ENCODE results near the gene LRRK1. TPM values are rescaled to one million over a fixed set of nuclear protein-coding genes. Genes with fewer than 3 reads are reported as not detected.

The LRRK1 gene
- total RNA-seq, 3 donors from 2014 or later (not counting 1 experiment from before 2014, with no cell fraction given): 1.2 to 5.5 (median 3.2) TPM

DNA sequence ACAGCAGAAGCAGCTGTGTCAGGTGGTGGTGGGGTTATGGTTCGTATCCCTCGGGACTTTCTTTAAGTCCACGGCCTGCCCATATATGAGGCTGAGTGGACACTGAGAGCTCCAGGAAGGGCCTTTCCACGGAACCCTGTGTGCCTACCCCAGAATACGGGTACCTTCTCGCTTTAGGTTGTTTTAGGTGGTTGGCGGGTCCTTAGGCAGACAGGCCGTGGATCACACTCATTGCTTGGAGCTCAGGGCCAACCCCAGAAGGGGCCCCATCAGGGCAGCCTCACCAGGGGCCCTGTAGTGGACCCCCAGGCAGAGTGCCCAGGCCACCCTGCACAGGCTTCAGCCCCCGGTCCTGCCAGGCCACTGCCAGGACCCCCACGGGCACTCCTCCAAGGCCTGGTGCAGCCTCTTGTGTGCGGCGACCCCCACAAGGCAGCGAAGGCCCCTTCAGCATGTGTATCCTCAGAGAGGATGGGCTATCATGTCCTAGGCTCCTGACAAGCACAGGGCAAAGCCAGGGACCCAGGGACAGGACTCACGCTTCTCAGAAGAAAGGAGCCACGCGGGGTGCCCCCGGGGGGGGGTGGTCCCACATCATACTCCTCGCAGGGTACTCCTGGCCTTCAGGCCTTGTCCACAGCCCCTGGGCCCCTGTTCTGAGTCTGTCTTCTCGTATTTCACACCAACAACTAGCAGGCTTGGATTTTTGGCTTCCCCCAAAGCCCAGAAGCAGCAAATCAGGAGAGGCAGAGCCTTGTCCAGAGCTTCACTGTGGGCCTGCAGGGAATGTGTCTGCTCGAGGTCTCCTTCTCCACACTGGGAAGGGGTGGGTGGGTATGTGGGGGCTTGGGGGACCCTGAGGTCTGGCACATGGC is 93.4 kb downstream of the LRRK1 start:
- H3K4me3 ChIP-seq (ENCODE audit: low read length): no peak overlapping the region
- H3K27ac ChIP-seq (ENCODE audit: low read length): no peak overlapping the region
- H3K27me3 ChIP-seq (ENCODE audit: control insufficient read depth, insufficient read depth, low read length): no peaks in the 10 kb centered on the region
- H3K36me3 ChIP-seq (ENCODE audit: control insufficient read depth, insufficient read depth, low read length): no peaks in the 10 kb centered on the region
- DNase-seq (no peak), ATAC-seq (no peak)
- no peaks in the 10 kb centered on the region for H3K9me3 Mint-ChIP-seq
- no peaks in the 10 kb centered on the region for H3K27me3 Mint-ChIP-seq (ENCODE audit: low read depth in 2 of 2)
- peaks cover 11 to 12% of the 10 kb centered on the region in 2 donors for H3K4me1 Mint-ChIP-seq
- intact Hi-C loops (cut with micrococcal nuclease): no loop called here
- no peaks in the 10 kb centered on the region for H3K9me3 ChIP-seq (ENCODE audit: control insufficient read depth, insufficient read depth, low read length)
- TF ChIP-seq, protein P1, sequence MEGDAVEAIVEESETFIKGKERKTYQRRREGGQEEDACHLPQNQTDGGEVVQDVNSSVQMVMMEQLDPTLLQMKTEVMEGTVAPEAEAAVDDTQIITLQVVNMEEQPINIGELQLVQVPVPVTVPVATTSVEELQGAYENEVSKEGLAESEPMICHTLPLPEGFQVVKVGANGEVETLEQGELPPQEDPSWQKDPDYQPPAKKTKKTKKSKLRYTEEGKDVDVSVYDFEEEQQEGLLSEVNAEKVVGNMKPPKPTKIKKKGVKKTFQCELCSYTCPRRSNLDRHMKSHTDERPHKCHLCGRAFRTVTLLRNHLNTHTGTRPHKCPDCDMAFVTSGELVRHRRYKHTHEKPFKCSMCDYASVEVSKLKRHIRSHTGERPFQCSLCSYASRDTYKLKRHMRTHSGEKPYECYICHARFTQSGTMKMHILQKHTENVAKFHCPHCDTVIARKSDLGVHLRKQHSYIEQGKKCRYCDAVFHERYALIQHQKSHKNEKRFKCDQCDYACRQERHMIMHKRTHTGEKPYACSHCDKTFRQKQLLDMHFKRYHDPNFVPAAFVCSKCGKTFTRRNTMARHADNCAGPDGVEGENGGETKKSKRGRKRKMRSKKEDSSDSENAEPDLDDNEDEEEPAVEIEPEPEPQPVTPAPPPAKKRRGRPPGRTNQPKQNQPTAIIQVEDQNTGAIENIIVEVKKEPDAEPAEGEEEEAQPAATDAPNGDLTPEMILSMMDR (IDR thresholded peaks at IDR 0.05): no peak
- H3K4me3 Mint-ChIP-seq: no peak overlapping the region
- no peaks in the 10 kb centered on the region for H3K36me3 Mint-ChIP-seq
- 92% methylated on average over 20 of the region's 20 CpGs for WGBS (ENCODE audit: insufficient coverage)
- H3K27ac Mint-ChIP-seq: no peak overlapping the region
- H3K4me1 ChIP-seq (ENCODE audit: control insufficient read depth, insufficient read depth, low read length): peaks cover 14% of the 10 kb centered on the region

DNA sequence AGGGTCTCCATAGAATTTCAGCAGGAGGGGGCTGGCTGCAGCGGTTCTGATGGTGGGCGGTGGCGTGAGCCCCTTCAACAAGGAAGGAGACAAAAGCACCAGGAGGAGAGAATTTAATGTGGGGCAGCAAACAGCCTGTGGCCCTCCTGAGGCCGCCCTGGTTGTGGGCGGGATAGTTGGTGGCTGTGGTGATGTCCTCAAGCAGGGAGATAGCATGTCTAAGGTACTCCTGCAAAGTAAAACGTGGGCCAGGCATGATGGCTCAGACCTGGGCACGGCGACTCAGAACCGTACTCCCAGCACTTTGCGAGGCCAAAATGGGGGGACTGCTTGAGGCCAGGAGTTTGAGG is 94.0 kb downstream of the LRRK1 start:
- Mint-ChIP-seq H3K27ac (no peak overlapping the region), H3K36me3 (no peaks in the 10 kb centered on the region), H3K4me3 (no peak overlapping the region), H3K4me1 (peaks cover 6 to 7% of the 10 kb centered on the region in 2 donors), H3K9me3 (no peaks in the 10 kb centered on the region), H3K27me3 (ENCODE audit: low read depth in 2 of 2) (no peaks in the 10 kb centered on the region)
- Histone ChIP-seq H3K9me3 (ENCODE audit: control insufficient read depth, insufficient read depth, low read length) (no peaks in the 10 kb centered on the region), H3K27ac (ENCODE audit: low read length) (no peak overlapping the region), H3K36me3 (ENCODE audit: control insufficient read depth, insufficient read depth, low read length) (no peaks in the 10 kb centered on the region), H3K4me1 (ENCODE audit: control insufficient read depth, insufficient read depth, low read length) (peaks cover 8% of the 10 kb centered on the region), H3K4me3 (ENCODE audit: low read length) (no peak overlapping the region), H3K27me3 (ENCODE audit: control insufficient read depth, insufficient read depth, low read length) (no peaks in the 10 kb centered on the region)
- 90% methylated on average over 10 of the region's 10 CpGs for WGBS (ENCODE audit: insufficient coverage)
- ATAC-seq (no peak), DNase-seq (no peak)
- intact Hi-C loops (cut with micrococcal nuclease): no loop called here
- TF ChIP-seq, protein P1 (IDR thresholded peaks at IDR 0.05): no peak

DNA sequence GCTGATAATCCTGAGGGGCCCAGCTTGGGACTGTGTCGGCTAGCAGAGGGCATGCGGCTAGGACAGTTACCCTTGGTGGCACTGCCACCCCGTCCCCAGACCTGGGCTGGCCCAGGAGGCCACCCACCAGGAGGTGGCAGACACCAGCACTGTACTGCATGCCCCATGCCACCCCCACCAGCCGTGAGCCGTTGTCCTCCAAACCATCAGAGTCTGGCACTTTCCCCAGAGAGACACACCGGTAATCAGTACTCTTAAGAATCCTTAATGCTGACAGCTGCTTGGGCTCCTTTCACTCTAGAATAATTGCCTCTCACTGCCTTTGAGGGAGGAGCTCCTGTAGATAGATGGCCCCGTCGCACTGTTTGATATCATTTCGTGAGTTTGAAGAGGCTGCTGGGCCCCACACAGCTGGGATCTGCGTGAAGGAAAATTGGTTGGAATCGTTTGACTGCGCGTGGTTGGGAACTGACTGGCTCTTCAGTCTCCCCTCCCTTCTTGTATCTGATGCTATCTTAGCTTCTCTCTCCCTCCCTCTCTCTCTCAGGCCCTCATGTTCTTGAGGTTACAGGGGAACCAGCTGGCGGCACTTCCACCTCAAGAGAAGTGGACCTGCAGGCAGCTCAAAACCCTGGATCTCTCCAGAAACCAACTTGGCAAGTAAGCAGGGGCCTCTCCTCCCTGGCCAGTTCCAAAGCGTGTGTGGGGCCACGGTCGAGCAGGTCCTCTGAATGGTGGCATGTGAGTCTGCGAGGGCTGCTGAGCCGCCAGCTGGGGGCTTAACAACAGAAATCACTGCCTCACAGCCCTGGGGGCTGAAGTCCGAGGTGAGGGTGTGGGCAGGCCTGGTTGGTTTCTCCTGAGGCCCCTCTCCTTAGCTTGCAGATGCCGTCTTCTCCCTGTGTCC is 94.9 kb downstream of the LRRK1 start:
- no peaks in the 10 kb centered on the region for H3K4me1 Mint-ChIP-seq
- no peaks in the 10 kb centered on the region for H3K9me3 ChIP-seq (ENCODE audit: control insufficient read depth, insufficient read depth, low read length)
- H3K27ac ChIP-seq (ENCODE audit: low read length): no peak overlapping the region
- no peak overlapping the region for H3K4me3 ChIP-seq (ENCODE audit: low read length)
- TF ChIP-seq, protein P1 (IDR thresholded peaks at IDR 0.05): no peak
- no peaks in the 10 kb centered on the region for H3K36me3 Mint-ChIP-seq
- no peak overlapping the region for H3K4me3 Mint-ChIP-seq
- no peaks in the 10 kb centered on the region for H3K9me3 Mint-ChIP-seq
- 84% methylated on average over 21 of the region's 21 CpGs for WGBS (ENCODE audit: insufficient coverage)
- DNase-seq (no peak), ATAC-seq (no peak)
- H3K4me1 ChIP-seq (ENCODE audit: control insufficient read depth, insufficient read depth, low read length): no peaks in the 10 kb centered on the region
- no peaks in the 10 kb centered on the region for H3K27me3 Mint-ChIP-seq (ENCODE audit: low read depth in 2 of 2)
- H3K27me3 ChIP-seq (ENCODE audit: control insufficient read depth, insufficient read depth, low read length): no peaks in the 10 kb centered on the region
- intact Hi-C loops (cut with micrococcal nuclease): loop anchor here (2.0 kb wide), 1 partner anchor 245 kb away; no protein-coding TSS in a partner anchor
- no peak overlapping the region for H3K27ac Mint-ChIP-seq
- H3K36me3 ChIP-seq (ENCODE audit: control insufficient read depth, insufficient read depth, low read length): no peaks in the 10 kb centered on the region

Data from natural killer cell (primary cell).